HepG2 (cell line): ENCODE results near the gene PRR23A. TPM values are rescaled to one million over a fixed set of nuclear protein-coding genes. Genes with fewer than 3 reads are reported as not detected.

Experiments
- ATAC-seq: fragments of 200-7000 bp; cut with Tn5 transposase; 3 replicates; pipeline ENCODE4 v1.9.1; 2020; ENCODE audit warnings: mild to moderate bottlenecking, moderate library complexity
- BruUV-seq: library from RNA; stranded (reverse); fragments of 400-500 nt; replicated peaks from 2 replicates; lab custom pipeline; 2021; lab: Mats Ljungman, UMichigan
- CTCF ChIA-PET: fragments of 300-600 bp; formaldehyde crosslinking; extraction: SDS; loops from one replicate; lab custom pipeline; 2021; ENCODE audit warnings: low total read pairs, inconsistent platforms, low intra/inter-chr PET ratio; lab: Yijun Ruan, JAX
- POLR2A ChIA-PET: fragments of 350-600 bp; sonication (Branson Sonifier 250); formaldehyde crosslinking; loops from one replicate; lab custom pipeline; 2020; ENCODE audit warnings: antibody characterized with exemption, inconsistent platforms; lab: Yijun Ruan, JAX
- DNase-seq: peaks from one replicate; pipeline ENCODE4 v3.0.0-alpha.2; 2015; ENCODE audit warnings: low spot score
- FAIRE-seq: peaks from 3 replicates; lab custom pipeline; 2011; peaks lifted over from hg19 to GRCh38; lab: Jason Lieb, UNC
- H2AFZ ChIP-seq: one replicate; pipeline ENCODE4 v1.6.1; 2011; ENCODE audit warnings: low read length, inconsistent platforms
- H3K27ac ChIP-seq: fragments of 300-600 bp; 3 replicates; pipeline ENCODE4 v1.8.0; 2011; ENCODE audit warnings: mixed run types, mild to moderate bottlenecking, mixed read lengths, low read length, inconsistent platforms; ENCODE audit not compliant: insufficient read depth; ENCODE audit errors: extremely low read length
- H3K27me3 ChIP-seq, 2 experiments: fragments of 200-600 bp in 1 of 2; 2 replicates in 1 of 2; 3 replicates in 1 of 2; pipeline versions ENCODE4 v1.6.0 to v1.8.0; 2011; ENCODE audit warnings: low read length in 2 of 2, mild to moderate bottlenecking in 2 of 2, moderate library complexity in 2 of 2, inconsistent platforms in 1 of 2; ENCODE audit not compliant: insufficient read depth in 2 of 2, control insufficient read depth in 1 of 2
- H3K36me3 ChIP-seq, 2 experiments: fragments of 200-600 bp in 1 of 2; replicated peaks in 1 of 2; 2 replicates in 1 of 2; 3 replicates in 1 of 2; pipeline versions ENCODE4 v1.5.1 to v1.8.0; 2011; ENCODE audit warnings: low read length in 2 of 2, inconsistent platforms in 1 of 2; ENCODE audit not compliant: insufficient read depth in 2 of 2, control insufficient read depth in 1 of 2
- H3K4me1 ChIP-seq: 2 replicates; pipeline ENCODE4 v1.5.1; 2012; ENCODE audit warnings: low read length, inconsistent platforms; ENCODE audit not compliant: insufficient read depth
- H3K4me2 ChIP-seq: 2 replicates; pipeline ENCODE4 v1.6.0; 2011; ENCODE audit warnings: low read depth, low read length, inconsistent platforms
- H3K4me3 ChIP-seq, 3 experiments: fragments of 200-600 bp in 1 of 3; sonication (generic), shearing (Covaris generic) in 1 of 3; replicated peaks in 1 of 3; 2 replicates each; pipeline ENCODE4 v1.5.1; 2011 to 2016; ENCODE audit warnings: low read length in 3 of 3, inconsistent platforms in 2 of 3, low read depth in 2 of 3, mild to moderate bottlenecking in 2 of 3, control low read depth in 1 of 3, mixed read lengths in 1 of 3; ENCODE audit not compliant: insufficient read depth in 1 of 3
- H3K79me2 ChIP-seq: one replicate; pipeline ENCODE4 v1.6.1; 2011; ENCODE audit warnings: low read length, inconsistent platforms; ENCODE audit not compliant: insufficient read depth
- H3K9ac ChIP-seq: 2 replicates; pipeline ENCODE4 v1.6.0; 2011; ENCODE audit warnings: mild to moderate bottlenecking, low read depth, low read length, inconsistent platforms; ENCODE audit not compliant: insufficient read depth
- H3K9me3 ChIP-seq: 2 replicates; pipeline ENCODE4 v1.5.1; 2012; ENCODE audit warnings: mild to moderate bottlenecking, low read length
- H4K20me1 ChIP-seq: 2 replicates; pipeline ENCODE4 v1.6.0; 2011; ENCODE audit warnings: inconsistent platforms, mild to moderate bottlenecking, low read length, moderate library complexity; ENCODE audit not compliant: insufficient read depth
- BCLAF1 ChIP-seq: fragments of 450-650 bp; IDR thresholded peaks from 2 replicates; pipeline ENCODE4 v1.6.1; 2017; ENCODE audit warnings: mild to moderate bottlenecking
- BRF2 ChIP-seq: sonication (generic); formaldehyde crosslinking; IDR thresholded peaks from 2 replicates; pipeline ENCODE4 v1.8.1; 2022; ENCODE audit warnings: mild to moderate bottlenecking, missing genetic modification reagents
- FIP1L1 ChIP-seq: fragments of 200-400 bp; formaldehyde crosslinking; IDR thresholded peaks from 2 replicates; pipeline ENCODE4 v1.6.1; 2018; ENCODE audit warnings: low read depth, mild to moderate bottlenecking, low read length, moderate library complexity, borderline replicate concordance; ENCODE audit not compliant: insufficient read depth
- RBFOX2 ChIP-seq: fragments of 200-400 bp; formaldehyde crosslinking; IDR thresholded peaks from 2 replicates; pipeline ENCODE4 v1.6.1; 2017; ENCODE audit warnings: low read depth, mild to moderate bottlenecking, low read length
- ZFP1 ChIP-seq: IDR thresholded peaks from 2 replicates; pipeline ENCODE4 v1.6.1; 2016
- ZGPAT ChIP-seq: IDR thresholded peaks from 2 replicates; pipeline ENCODE4 v1.6.1; 2016; ENCODE audit warnings: mild to moderate bottlenecking
- ZNF775 ChIP-seq: sonication (generic); formaldehyde crosslinking; IDR thresholded peaks from 2 replicates; pipeline ENCODE4 v1.4.0; 2020; ENCODE audit warnings: missing genetic modification reagents, mild to moderate bottlenecking, moderate library complexity, borderline replicate concordance
- ZNF777 ChIP-seq: sonication (generic); formaldehyde crosslinking; IDR thresholded peaks from 2 replicates; pipeline ENCODE4 v1.4.0; 2020; ENCODE audit warnings: missing genetic modification reagents
- ZNF839 ChIP-seq: sonication (generic); formaldehyde crosslinking; IDR thresholded peaks from 2 replicates; pipeline ENCODE4 v1.4.0; 2020; ENCODE audit warnings: missing genetic modification reagents, mild to moderate bottlenecking, borderline replicate concordance
- WGBS: methylation state at CpG from one replicate; pipeline ENCODE4 v1.1.6; 2017; ENCODE audit warnings: low lambda C conversion rate; 5-methylcytosine and 5-hydroxymethylcytosine counted together
- in situ Hi-C: cut with HindIII; loops from 2 replicates; pipeline ENCODE4 v1.10.0; 2017; ENCODE audit warnings: low pct_unique_long_range_greater_than_20kb; ENCODE audit not compliant: extremely low pct_ligation_motif_present
- intact Hi-C: fragments of 100-400 bp; cut with micrococcal nuclease; formaldehyde crosslinking; loops from one replicate; pipeline ENCODE4 v1.10.0; 2022; ENCODE audit not compliant: unreplicated experiment
- polyA plus RNA-seq, 8 experiments: library from polyadenylated mRNA; depleted of rRNA in 3 of 8; stranded (reverse) in 7 of 8; unstranded in 1 of 8; fragments of >200 nt; fragmentation: Illumina TruSeq in 4 of 8; extraction: Trizol in 4 of 8; gene quantifications; 2 replicates each; pipeline versions ENCODE4 v1.2.1 to v1.2.3, GENCODE V29; 2011 to 2016; ENCODE audit warnings: low read depth in 4 of 8, missing spikeins in 1 of 8, mixed read lengths in 1 of 8; ENCODE audit not compliant: insufficient read depth in 1 of 8
- total RNA-seq, 5 experiments: library from RNA; depleted of rRNA; stranded (reverse); fragments of >200 nt; fragmentation: Illumina TruSeq; extraction: Trizol; gene quantifications; 2 replicates each; pipeline ENCODE4 v1.2.3, GENCODE V29; 2016; ENCODE audit warnings: low read depth in 1 of 5
- TF ChIP-seq, protein P1 (sequence below): sonication (generic); formaldehyde crosslinking; conservative IDR thresholded peaks from 2 replicates; pipeline ENCODE4 v1.4.0; 2020; ENCODE audit warnings: missing genetic modification reagents
- TF ChIP-seq, protein P2 (sequence below), 2 experiments: sonication (generic) in 1 of 2; formaldehyde crosslinking in 1 of 2; IDR thresholded peaks; 2 replicates each; pipeline versions ENCODE4 v1.6.1 to v1.9.0; 2014 to 2022; ENCODE audit warnings: antibody characterized with exemption in 1 of 2, borderline replicate concordance in 1 of 2, inconsistent platforms in 1 of 2, low read depth in 1 of 2, missing genetic modification reagents in 1 of 2

Gene PRR23A
- total and polyA plus RNA-seq, 2 of the 13 experiments (the other 11 are each of a cell fraction or from before 2014, with no cell fraction given), result not detected

GRCh38 chr3:138975351-138975750 lies 30.7 kb downstream of the PRR23A start:
- peaks cover 0 to 16% of the 10 kb centered on the region in 2 experiments; a peak in 2 of 5 replicates for H3K27me3 ChIP-seq
- 47% methylated on average over 2 of the region's 8 CpGs for WGBS
- intact Hi-C loops, result no loop called here
- POLR2A ChIA-PET, result no interaction called here
- H4K20me1 ChIP-seq, result no peaks in the 10 kb centered on the region
- H3K4me1 ChIP-seq, result peaks cover 9% of the 10 kb centered on the region; the same call in 1 of the 2 replicates
- H3K79me2 ChIP-seq, result no peaks in the 10 kb centered on the region
- in situ Hi-C loops, result loop anchor here (5.0 kb wide), 1 partner anchor 38 kb away; no protein-coding TSS in a partner anchor
- no TSS peak for BruUV-seq
- DNase-seq, result no peak
- CTCF ChIA-PET, result no interaction called here
- ATAC-seq, result no peak
- H2AFZ ChIP-seq, result no peak overlapping the region
- no peak overlapping the region for H3K9ac ChIP-seq
- no peak for FAIRE-seq
- no peak overlapping the region for H3K4me3 ChIP-seq
- no peak overlapping the region for H3K4me2 ChIP-seq
- no peak overlapping the region for H3K27ac ChIP-seq
- no peaks in the 10 kb centered on the region for H3K36me3 ChIP-seq
- H3K9me3 ChIP-seq, result no peaks in the 10 kb centered on the region
- TF ChIP-seq ZNF775 (CRISPR knock-in tag), result no peak
- no peak for TF ChIP-seq RBFOX2
- TF ChIP-seq ZFP1 (CRISPR knock-in tag), result no peak
- no peak for TF ChIP-seq ZNF839 (CRISPR knock-in tag)
- TF ChIP-seq BRF2, result no peak
- no peak for TF ChIP-seq BCLAF1
- TF ChIP-seq, protein P1, sequence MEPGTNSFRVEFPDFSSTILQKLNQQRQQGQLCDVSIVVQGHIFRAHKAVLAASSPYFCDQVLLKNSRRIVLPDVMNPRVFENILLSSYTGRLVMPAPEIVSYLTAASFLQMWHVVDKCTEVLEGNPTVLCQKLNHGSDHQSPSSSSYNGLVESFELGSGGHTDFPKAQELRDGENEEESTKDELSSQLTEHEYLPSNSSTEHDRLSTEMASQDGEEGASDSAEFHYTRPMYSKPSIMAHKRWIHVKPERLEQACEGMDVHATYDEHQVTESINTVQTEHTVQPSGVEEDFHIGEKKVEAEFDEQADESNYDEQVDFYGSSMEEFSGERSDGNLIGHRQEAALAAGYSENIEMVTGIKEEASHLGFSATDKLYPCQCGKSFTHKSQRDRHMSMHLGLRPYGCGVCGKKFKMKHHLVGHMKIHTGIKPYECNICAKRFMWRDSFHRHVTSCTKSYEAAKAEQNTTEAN (CRISPR knock-in tag), result no peak
- TF ChIP-seq ZGPAT (CRISPR knock-in tag), result no peak
- no peak for TF ChIP-seq ZNF777 (CRISPR knock-in tag)
- TF ChIP-seq, protein P2, sequence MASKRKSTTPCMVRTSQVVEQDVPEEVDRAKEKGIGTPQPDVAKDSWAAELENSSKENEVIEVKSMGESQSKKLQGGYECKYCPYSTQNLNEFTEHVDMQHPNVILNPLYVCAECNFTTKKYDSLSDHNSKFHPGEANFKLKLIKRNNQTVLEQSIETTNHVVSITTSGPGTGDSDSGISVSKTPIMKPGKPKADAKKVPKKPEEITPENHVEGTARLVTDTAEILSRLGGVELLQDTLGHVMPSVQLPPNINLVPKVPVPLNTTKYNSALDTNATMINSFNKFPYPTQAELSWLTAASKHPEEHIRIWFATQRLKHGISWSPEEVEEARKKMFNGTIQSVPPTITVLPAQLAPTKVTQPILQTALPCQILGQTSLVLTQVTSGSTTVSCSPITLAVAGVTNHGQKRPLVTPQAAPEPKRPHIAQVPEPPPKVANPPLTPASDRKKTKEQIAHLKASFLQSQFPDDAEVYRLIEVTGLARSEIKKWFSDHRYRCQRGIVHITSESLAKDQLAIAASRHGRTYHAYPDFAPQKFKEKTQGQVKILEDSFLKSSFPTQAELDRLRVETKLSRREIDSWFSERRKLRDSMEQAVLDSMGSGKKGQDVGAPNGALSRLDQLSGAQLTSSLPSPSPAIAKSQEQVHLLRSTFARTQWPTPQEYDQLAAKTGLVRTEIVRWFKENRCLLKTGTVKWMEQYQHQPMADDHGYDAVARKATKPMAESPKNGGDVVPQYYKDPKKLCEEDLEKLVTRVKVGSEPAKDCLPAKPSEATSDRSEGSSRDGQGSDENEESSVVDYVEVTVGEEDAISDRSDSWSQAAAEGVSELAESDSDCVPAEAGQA (IDR thresholded peaks at IDR 0.05; ENCODE audit: low read depth), result no peak
- TF ChIP-seq, protein P2 (CRISPR knock-in tag; IDR thresholded peaks at IDR 0.05; ENCODE audit: borderline replicate concordance), result no peak
- TF ChIP-seq FIP1L1, result no peak
